HG03354 (cell line): Measurements from ENCODE around the gene TECTB.

Source experiments
- ATAC-seq: cut with Tn5 transposase; IDR thresholded peaks from one replicate; pipeline ENCODE4 v1.9.1; 2021; ENCODE audit warnings: mild to moderate bottlenecking; ENCODE audit not compliant: unreplicated experiment, poor library complexity, severe bottlenecking

The TECTB gene

DNA sequence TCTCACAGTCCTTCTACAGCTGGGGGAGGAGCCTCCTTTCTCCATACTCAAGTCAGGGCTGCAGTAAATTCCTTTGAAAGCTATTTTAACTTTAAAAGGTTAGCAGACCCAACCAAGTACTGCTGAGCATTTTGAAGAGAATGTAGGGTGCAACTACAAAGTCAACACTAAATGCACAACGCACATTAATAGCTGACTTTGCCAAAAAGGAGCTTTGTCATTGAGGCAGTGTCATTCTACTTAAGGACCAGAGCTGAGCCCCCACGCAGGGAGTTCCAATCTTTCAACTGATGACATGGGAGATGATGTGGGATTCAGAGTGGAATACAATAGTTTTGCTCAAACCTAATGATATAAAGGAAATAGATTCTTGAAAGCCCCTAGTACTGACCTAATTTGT lies 20.3 kb downstream of the TECTB start:
- ATAC-seq, result no peak

DNA sequence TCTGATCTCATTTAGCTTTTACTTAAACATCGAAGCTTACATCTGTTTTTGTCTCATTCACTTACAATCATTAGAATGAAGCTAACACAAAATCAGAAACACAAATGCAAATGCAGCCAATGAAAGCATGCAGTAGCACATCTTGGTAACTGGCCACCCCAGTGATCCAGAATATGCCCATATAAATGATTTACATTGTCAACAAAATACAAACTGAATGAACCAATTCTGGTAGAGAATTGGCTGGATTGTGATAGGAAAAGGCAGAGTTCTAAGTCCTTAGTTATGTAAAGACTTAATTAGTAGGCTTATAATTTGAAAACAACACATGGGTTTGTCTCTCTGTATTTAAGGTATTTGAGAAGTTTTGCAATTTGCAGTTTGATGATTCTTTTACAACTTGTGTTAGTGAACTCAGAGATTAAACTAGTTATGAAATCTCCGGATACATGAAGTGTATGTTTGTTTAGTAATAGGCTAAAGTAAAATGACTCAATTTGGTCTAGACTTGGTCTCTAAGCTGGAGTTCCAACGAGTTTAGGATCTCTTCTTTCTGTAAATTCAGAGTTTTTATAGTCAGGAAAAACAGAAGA lies 21.2 kb downstream of the TECTB start:
- ATAC-seq, result no peak

DNA sequence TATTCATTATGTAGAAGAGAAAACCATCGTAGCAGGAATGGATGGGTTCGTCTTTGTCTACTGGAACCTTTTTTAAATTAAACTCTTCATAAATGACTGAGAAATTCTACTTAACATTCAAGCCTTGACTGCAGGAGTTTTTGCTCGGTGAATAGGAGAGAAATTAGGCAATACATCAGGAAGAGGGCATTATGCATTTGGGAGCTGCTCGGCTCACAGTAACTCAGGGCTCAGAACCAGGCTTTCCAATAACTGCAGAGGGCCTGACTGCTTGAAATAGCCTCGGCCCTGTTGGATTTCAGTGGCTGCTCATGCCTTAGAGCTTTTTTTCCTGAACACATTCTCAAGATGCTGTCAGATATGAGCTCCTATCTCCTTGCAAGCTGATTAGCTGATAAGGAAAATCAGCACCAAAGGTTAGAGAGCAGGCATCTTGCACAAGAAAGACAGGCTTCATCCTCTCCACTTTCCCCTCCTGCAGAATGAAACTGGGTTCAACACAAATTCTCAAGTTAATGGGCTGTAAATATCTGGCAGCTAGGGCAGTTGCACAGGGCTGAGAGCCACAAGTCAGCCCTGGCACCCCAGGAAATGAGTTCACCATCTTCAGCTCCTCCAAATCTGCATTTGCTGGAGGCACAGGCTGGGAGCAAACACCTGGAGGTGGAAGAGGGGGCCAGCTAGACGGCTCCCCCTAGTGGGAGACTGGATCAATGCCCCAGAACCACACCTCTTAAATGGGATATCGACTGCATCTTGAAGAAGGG lies 24.3 kb downstream of the TECTB start:
- ATAC-seq, result peak; percentile 85

DNA sequence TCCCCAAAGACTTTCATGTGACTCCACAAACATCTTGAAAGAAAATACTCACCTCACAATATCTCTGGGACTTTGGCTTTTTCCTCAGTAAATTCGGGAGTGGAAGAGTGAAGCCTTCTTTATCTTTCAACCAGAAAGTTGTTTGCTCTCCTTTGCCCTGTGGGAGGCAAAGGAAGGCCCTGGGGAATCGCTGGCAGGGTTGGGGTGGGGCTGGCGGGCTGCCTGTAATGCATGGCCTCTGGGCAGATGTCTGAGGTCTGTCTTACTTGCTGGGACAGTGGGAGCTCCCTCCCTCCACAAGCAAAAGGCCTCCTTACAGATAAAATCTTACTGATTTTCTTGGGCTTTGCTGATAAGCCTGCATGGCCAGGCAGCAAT lies 24.9 kb downstream of the TECTB start:
- ATAC-seq, result no peak

DNA sequence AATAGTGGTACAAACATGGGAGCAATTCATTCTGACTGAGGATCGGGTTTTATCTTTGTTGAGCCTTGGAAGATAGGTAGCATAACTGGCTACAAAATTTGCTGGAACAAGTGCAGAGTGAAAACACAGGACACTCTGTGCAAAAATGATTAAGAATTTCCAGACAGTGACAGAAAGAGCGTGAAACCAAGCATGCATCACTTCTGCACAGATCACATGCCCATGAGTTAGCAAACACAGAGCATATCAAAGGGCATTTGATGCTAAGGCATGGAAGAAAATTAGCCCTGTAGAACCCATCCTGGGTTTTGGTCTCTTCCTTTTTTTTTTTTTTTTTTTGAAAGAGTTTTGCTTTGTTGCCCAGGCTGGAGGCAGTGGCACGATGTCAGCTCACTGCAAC lies 28.3 kb downstream of the TECTB start:
- no peak for ATAC-seq

DNA sequence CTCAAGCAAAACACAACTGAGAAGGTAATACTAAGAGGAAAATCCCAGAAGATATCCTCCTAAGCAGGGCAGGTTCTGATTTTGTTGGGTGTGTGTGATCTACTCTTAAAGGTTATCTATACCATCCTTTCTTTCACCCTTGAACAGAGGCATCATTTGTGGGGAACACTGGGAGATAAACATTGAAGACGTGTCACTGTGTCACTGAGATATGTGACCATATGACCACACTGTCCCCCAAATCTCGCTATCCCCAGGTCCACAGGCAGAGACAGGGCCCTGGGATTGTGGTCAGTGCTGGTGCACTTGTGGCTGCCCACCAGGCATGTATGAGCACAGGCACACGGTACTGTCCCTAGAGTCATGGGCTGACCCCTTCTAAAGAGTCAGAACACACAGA lies 30.0 kb downstream of the TECTB start:
- no peak for ATAC-seq

DNA sequence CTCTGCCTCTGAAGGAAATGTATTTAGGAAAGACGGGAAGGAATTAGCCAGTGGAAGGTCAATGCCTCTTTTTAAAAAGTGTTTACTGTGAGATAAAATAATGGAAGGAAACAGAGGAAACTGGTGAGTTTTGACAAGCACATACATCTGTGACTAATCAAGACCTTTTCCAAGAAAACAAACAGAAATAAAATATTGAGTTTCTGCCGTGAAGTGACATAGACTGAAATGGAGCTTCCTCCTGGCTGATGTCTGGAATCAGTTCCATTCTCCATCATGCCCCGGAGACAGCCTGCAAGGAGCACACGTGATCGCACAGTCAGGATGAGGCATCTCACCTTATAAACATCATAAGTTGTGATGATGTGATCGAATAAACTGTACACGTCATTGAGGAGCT lies 30.7 kb downstream of the TECTB start:
- no peak for ATAC-seq

DNA sequence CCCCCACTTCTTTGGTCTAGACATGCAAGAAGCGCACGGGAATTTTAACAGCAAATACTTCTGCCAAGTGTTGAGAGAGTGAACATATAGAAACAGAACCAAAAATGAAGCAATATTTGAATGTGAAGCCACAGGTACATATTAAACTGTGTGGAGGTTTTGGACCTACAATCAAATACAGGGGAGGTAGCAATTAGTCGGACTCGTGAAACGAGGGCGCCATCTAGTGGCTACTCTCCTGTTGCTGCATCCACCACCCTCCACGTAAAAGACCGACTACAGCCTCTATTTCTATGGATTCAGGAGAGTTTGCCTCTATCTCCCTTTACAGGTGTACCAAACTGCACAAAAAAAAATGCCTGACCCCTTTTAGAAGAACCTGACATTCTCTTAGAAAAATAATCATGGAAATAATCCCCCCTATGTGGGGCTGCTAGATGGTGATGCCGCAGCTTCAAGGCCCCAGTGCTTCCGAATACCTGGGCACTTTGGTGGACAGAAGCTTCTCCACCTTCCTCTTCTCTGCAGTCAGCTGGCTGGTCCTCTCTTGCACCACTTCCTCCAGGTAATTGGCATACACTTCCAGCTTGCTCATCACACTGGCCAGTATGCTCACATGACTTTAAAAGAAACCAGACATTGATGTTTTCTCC lies 31.7 kb downstream of the TECTB start:
- peak; percentile 89 for ATAC-seq

DNA sequence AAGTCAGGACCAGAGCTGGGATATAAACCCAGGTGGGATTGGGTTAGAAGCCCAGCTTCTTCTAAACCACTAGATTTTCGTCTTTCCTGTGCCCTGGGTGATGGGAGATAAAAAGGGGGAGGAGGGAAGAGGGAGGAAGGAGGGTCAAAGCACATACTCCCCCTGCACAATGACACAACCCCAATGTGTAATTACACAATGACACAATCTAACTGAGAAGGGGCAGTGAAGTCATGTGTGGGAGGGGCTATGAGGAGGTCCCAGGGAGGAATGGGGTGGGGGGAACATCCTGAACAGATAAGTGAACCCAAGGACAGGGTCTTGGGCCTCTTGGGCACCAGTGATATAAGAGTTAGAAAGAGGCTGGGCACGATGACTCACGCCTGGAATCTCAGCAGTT lies 44.5 kb downstream of the TECTB start:
- ATAC-seq, result no peak

DNA sequence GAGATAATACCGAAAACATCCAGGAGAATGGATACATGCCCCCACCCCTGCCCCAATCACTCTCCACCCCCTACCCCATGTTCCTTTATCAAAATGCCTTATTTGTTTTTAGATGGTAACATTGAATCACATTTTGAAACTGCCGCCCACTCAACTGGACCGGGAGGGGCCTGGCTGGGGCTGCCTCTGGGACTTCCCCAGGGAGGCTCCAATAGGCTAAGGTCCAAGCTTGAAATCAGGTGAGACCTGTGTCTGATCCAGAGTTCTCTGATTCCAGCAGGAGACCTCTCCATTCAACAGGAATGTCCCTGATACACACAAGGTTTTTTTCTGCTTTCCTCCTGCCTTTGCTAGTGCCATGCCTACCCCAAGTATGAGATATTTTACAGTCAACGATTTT lies 47.0 kb downstream of the TECTB start:
- no peak for ATAC-seq

DNA sequence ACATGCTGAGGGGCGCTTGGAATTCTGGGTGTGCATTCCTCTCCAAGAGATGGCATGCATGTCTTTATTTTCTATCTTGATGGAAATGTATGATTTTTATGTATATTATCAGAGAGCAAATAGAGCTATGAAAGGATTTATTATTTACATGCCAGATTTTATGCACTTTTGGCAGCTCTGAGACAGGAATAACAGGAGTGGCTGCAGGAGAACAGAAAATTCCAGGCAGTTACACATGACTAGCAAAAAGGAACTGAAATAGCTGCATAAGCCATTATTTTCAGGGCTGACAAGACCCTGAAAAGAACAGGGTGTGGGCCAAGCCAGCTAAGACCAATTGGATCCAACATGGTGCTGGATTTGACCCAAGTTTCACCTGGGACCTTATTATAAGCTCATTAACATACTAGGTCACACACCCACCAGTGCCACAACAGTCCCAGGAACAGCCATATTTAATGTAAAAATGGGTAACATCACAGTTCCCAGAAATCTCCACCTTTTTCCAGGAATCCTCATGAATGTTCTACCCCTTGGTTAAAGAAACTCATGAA lies 47.5 kb downstream of the TECTB start:
- ATAC-seq, result no peak

DNA sequence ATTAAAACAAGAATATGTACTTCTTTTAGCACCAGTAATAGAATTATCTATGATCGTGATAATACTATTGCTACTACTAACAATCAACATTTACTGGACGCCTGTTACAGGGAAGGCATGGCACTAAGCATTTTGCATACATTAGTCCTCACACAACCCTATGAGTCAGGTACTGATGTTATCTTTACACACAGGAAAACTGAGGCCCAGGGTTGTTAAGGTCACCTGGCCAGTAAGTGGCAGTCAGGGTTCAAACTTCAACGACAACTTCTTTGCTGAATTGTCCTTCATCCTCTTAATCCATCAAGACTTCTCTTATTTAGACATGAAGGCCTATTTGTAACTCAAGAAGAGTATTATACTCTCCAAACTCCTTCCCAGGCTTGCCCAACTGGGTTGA lies 48.8 kb downstream of the TECTB start:
- no peak for ATAC-seq

DNA sequence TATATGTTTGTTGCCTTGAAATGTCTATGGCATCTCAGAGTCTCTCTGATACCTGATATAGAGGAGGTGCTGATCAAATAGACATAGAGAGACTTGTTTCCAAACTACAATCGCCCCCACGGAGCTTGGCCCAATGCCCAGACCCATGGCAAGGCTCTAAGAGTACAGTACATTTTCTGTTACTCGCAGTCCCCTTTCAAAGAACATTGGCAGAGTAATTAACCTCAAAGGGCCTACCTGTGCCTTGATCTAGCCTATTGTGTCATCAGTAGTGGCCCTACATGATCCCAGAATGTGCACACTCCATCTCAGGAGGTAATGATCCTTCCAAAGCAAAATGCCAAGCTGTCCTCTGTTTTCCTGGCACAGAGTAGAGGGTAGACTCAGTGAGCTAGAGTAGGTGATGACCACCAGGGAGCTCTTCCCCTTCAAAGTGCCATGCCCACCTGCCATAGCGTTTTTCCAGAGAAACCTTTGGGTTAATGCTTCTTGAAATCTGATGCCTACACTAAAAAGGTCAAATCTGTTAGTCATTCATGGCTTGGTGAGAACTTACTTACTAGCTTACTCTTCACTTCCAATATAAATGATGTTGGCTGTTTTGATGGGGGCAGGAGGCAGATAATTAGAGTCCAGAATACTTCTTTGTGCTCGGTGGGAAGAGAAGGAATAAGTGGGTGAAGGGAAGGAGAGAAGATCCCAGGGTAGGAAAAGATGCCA lies 49.5 kb downstream of the TECTB start:
- ATAC-seq, result no peak

DNA sequence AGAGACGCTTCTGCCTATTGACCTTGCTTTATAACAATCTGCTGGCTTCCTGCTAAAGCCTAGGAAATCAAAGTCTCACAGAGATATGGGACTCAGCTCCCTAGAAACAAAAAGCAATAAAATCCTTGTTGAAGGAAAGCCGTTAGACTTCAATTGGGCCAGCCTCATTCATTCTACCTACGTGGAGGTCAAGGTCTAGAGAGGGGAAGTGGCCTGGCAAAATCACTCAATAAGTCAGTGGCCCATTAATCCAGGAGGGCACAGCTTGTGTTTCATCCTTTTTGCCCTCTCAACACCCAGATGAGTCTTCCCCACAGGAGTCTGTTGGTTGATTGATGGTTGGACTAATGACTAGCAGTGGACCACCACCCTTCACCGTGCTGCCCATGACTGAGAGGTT lies 50.3 kb downstream of the TECTB start:
- no peak for ATAC-seq

DNA sequence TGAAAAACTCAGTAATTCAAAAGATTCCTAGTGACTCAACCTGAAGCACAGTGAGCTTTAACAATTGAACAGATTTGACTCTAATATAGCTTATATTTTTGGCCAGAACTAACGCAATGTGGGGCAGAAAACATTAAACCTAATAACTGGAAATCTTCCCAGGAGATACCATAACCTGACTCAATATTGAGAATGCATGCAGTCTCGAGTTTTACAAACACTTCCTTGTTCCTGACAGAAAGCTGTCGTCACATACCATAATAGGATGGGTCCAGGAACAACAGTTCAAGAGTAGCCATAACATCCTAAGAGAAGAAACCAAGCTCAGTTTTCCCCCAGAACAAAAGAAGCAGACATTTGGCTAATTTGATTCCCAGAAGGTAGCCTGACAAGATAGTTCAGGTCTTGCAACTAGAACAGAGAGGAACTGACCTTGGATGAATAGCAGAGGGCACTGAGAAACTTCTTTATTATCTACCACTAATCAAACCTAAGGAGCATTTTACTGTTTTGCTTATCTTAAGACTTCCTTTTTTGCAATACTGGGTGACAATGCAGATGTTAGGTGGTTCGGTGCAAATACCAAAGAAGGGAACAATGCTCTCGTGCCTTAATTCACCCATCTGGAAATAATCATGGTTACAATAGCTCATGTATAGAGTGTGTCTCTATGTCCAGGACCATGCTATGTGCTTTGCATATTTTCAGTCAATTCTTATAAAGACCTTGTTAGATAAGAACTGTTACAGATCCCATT lies 52.1 kb downstream of the TECTB start:
- ATAC-seq, result no peak

DNA sequence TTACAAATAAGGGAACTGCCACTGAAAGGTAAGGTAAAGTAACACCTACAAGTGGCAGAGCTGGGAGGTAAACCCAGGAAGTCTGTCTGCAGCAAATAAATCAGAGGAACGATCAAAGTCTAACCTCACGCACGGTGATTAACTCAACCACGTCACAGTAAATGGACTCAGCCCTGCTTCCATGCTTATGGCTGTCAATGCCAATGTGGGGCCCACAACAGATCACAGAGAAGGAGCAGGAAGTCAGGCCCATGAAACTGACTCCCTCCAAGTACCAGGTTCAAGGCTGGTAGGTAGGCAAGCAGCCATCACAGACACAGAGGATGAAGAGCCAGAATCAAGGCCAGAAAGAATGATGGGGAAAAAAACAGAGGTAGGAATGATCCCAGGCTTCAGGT lies 52.7 kb downstream of the TECTB start:
- no peak for ATAC-seq

DNA sequence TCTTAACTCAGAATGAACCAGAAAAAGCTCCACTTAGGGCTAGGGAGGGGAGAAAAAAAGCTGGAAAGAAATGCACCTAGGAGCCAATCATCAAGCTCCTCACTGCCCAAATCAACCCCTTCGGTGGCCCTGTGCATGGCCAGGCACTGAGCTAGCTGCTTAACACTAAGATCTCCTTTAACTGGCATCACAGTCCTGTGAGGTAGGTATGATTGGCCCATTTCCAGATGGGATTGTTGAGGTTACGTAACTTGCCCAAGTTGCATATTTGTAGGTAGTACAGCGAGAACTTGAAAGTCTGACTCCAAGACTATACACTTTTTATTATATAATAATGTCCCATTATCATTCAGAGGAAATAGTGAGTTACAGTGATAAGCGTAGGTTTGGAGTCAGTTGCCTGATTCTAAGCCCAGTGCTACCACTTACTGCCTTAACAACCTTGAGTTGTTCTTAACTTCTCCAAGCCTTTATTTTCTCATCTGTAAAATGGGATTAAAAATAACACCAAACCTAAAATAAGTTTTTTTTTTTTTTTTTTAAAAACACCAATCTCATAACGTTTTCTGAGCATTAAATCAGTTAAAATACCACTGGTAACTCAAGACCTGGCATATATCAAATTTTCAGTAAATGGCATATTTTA lies 53.5 kb downstream of the TECTB start:
- no peak for ATAC-seq

DNA sequence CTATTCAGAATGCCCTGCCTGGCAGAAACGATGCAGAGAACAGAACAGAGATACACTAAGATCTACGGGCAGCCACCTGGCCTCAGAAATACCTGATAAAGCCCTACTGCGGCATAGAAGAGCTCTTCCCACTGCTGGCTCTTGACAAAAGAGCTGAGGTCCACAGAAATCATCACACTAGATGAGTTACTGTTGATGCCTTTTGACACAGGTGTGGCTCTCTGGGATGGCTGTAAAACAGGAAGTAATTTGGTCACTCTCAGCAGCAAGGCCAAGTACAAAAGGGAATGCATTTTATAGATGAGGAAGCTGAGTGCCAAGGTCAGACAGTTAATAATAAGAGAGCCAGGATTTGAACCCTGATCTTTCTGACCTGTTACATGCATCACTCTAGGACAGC lies 55.8 kb downstream of the TECTB start:
- no peak for ATAC-seq

DNA sequence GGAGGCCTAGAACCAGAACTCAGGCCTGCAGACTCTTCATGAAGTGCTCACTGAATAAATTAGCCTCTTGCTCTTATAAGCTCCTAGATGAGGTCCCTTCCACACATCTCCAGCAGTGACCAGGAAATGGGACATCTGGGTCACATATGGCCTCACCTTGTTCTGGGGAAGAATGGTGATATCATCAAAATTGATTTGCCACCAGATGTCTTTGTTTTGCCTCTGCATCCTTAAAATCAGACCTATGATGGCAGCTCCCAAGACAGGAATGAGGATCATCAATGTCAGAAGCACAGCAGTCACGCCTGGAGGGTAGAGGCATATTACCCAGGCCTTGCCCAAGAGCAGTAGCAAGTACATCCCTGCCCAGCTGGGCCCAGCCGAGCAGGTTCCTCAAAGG lies 57.4 kb downstream of the TECTB start:
- ATAC-seq, result no peak
